Smooth muscle cell (in vitro differentiated cells): ENCODE measurements around the gene DCC. TPM values are rescaled to one million over a fixed set of nuclear protein-coding genes. Genes with fewer than 3 reads are reported as not detected.

Experiments
- DNase-seq: peaks from one replicate; lab custom pipeline; 2025; ENCODE audit not compliant: unreplicated experiment; lab: John Stamatoyannopoulos, UW
- H2AFZ ChIP-seq: fragments of 200-600 bp; sonication (generic); 2 replicates; pipeline ENCODE4 v1.6.0; 2016; ENCODE audit warnings: antibody characterized with exemption, low read depth, mild to moderate bottlenecking
- H3F3A ChIP-seq: fragments of 200-600 bp; sonication (generic); 2 replicates; pipeline ENCODE4 v1.6.0; 2017; ENCODE audit warnings: antibody characterized with exemption, low read depth
- H3K27ac ChIP-seq: fragments of 200-600 bp; sonication (generic); 2 replicates; pipeline ENCODE4 v1.5.1; 2016; ENCODE audit warnings: low read depth, mild to moderate bottlenecking
- H3K27me3 ChIP-seq: fragments of 200-600 bp; sonication (generic); 2 replicates; pipeline ENCODE4 v1.6.1; 2016; ENCODE audit warnings: low read depth, mild to moderate bottlenecking
- H3K36me3 ChIP-seq: fragments of 200-600 bp; sonication (generic); 2 replicates; pipeline ENCODE4 v1.5.1; 2016; ENCODE audit warnings: low read depth
- H3K4me1 ChIP-seq: fragments of 200-600 bp; sonication (generic); 2 replicates; pipeline ENCODE4 v1.5.1; 2016; ENCODE audit warnings: low read depth
- H3K4me2 ChIP-seq: fragments of 200-600 bp; sonication (generic); 2 replicates; pipeline ENCODE4 v1.6.0; 2016; ENCODE audit warnings: mild to moderate bottlenecking
- H3K4me3 ChIP-seq: fragments of 200-600 bp; sonication (generic); 2 replicates; pipeline ENCODE4 v1.5.1; 2016; ENCODE audit warnings: mild to moderate bottlenecking
- H3K79me2 ChIP-seq: fragments of 200-600 bp; sonication (generic); 2 replicates; pipeline ENCODE4 v1.6.0; 2016; ENCODE audit warnings: low read depth, mild to moderate bottlenecking
- H3K9ac ChIP-seq: fragments of 200-600 bp; sonication (generic); 2 replicates; pipeline ENCODE4 v1.6.0; 2016; ENCODE audit warnings: low read depth
- H3K9me3 ChIP-seq: fragments of 200-600 bp; sonication (generic); replicated peaks from 2 replicates; pipeline ENCODE4 v1.5.1; 2016; ENCODE audit warnings: low read depth
- H4K20me1 ChIP-seq: fragments of 200-600 bp; sonication (generic); 2 replicates; pipeline ENCODE4 v1.6.0; 2016; ENCODE audit warnings: low read depth
- CTCF ChIP-seq: fragments of 200-600 bp; sonication (generic); IDR thresholded peaks from 2 replicates; pipeline ENCODE4 v1.5.1; 2017; ENCODE audit warnings: borderline replicate concordance, mild to moderate bottlenecking, antibody characterized with exemption; ENCODE audit not compliant: insufficient read depth, poor library complexity, severe bottlenecking
- WGBS: methylation state at CpG from one replicate; pipeline ENCODE4 v1.1.7; 2016; ENCODE audit warnings: low lambda C conversion rate; 5-methylcytosine and 5-hydroxymethylcytosine counted together
- polyA plus RNA-seq: library from polyadenylated mRNA; unstranded; fragments of >200 nt; fragmentation: Nextera tagmentation; extraction: Ambion mirVana; gene quantifications from 2 replicates; pipeline ENCODE4 v1.2.1, GENCODE V29; 2016
- total RNA-seq: library from RNA; depleted of rRNA; stranded (reverse); fragments of >200 nt; gene quantifications from 2 replicates; pipeline ENCODE4 v1.2.3, GENCODE V29; 2014

The DCC gene
- total and polyA plus RNA-seq, 2 experiments from 2014 or later = not detected

- no peaks in the 10 kb centered on the region for H3K4me1 ChIP-seq
- H4K20me1 ChIP-seq = no peaks in the 10 kb centered on the region
- H3K9me3 ChIP-seq = no peaks in the 10 kb centered on the region
- H2AFZ ChIP-seq = no peak overlapping the region
- no peaks in the 10 kb centered on the region for H3K36me3 ChIP-seq
- no peak overlapping the region for H3K4me3 ChIP-seq
- H3K79me2 ChIP-seq = no peaks in the 10 kb centered on the region
- H3K27me3 ChIP-seq = no peaks in the 10 kb centered on the region
- no peak for DNase-seq
- no peak overlapping the region for H3K27ac ChIP-seq
- WGBS = 86% methylated on average over 5 of the region's 5 CpGs
- H3K9ac ChIP-seq = no peak overlapping the region
- no peaks in the 10 kb centered on the region for H3F3A ChIP-seq
- H3K4me2 ChIP-seq = no peak overlapping the region
- no peak for TF ChIP-seq CTCF
These were observed 808.1 kb downstream of the DCC start for GRCh38 chr18:53148123-53148522.

- Histone ChIP-seq H3K9ac (no peak overlapping the region), H3K4me1 (no peaks in the 10 kb centered on the region), H2AFZ (no peak overlapping the region), H3K9me3 (no peaks in the 10 kb centered on the region), H4K20me1 (no peaks in the 10 kb centered on the region), H3K4me2 (no peak overlapping the region), H3K27me3 (no peaks in the 10 kb centered on the region), H3K36me3 (no peaks in the 10 kb centered on the region), H3K79me2 (no peaks in the 10 kb centered on the region), H3K4me3 (no peak overlapping the region), H3K27ac (no peak overlapping the region), H3F3A (no peaks in the 10 kb centered on the region)
- WGBS = 83% methylated on average over 2 of the region's 2 CpGs
- no peak for TF ChIP-seq CTCF
- DNase-seq = no peak
These were observed 812.5 kb downstream of the DCC start for GRCh38 chr18:53152476-53152875.

GRCh38 chr18:53153281-53153680 is 813.3 kb downstream of the DCC start:
- Histone ChIP-seq H3K4me2 (no peak overlapping the region), H3K9ac (no peak overlapping the region), H3K9me3 (no peaks in the 10 kb centered on the region), H3K4me3 (no peak overlapping the region), H3K4me1 (no peaks in the 10 kb centered on the region), H3F3A (no peaks in the 10 kb centered on the region), H3K36me3 (no peaks in the 10 kb centered on the region), H3K79me2 (no peaks in the 10 kb centered on the region), H4K20me1 (no peaks in the 10 kb centered on the region), H3K27me3 (no peaks in the 10 kb centered on the region), H2AFZ (no peak overlapping the region), H3K27ac (no peak overlapping the region)
- no peak for DNase-seq
- peak; percentile 53 for TF ChIP-seq CTCF
- 21% methylated on average over 4 of the region's 4 CpGs for WGBS

GRCh38 chr18:53153800-53154199 is 813.8 kb downstream of the DCC start:
- no peak for TF ChIP-seq CTCF
- 73% methylated on average over 5 of the region's 5 CpGs for WGBS
- no peaks in the 10 kb centered on the region for H3F3A ChIP-seq

More at GRCh38 chr18:53153800-53154199, 813.8 kb downstream of the DCC start:
- Histone ChIP-seq H3K36me3 (no peaks in the 10 kb centered on the region), H3K27ac (no peak overlapping the region), H4K20me1 (no peaks in the 10 kb centered on the region), H3K9me3 (no peaks in the 10 kb centered on the region), H3K79me2 (no peaks in the 10 kb centered on the region), H3K4me2 (no peak overlapping the region), H3K4me1 (no peaks in the 10 kb centered on the region), H3K4me3 (no peak overlapping the region), H3K9ac (no peak overlapping the region), H3K27me3 (no peaks in the 10 kb centered on the region), H2AFZ (no peak overlapping the region)
- no peak for DNase-seq
